Body of pancreas (tissue), 4 donors: ENCODE data around the gene TMEM170A.

ENCODE experiments used
- CTCF ChIP-seq, 7 experiments: fragments of 450-650 bp in 4 of 7; fragments of 200-600 bp in 3 of 7; sonication (generic) in 3 of 7; IDR thresholded peaks; one replicate each; pipeline ENCODE4 v1.5.1; 2016 to 2019; ENCODE audit warnings: antibody characterized with exemption in 7 of 7
- POLR2A ChIP-seq, 3 donors: fragments of 450-650 bp; IDR thresholded peaks; one replicate each; pipeline ENCODE4 v1.6.1; 2016; ENCODE audit warnings: antibody characterized with exemption in 3 of 3, mild to moderate bottlenecking in 2 of 3

GRCh38 chr16:75460446-75460845 lies 4.0 kb downstream of the TMEM170A start:
- no peak for TF ChIP-seq POLR2A (IDR thresholded peaks at IDR 0.05)
- TF ChIP-seq CTCF (IDR thresholded peaks at IDR 0.05) = no peak
